SU-DHL-6 (cell line): ENCODE data around the gene PTPRS.

ENCODE experiments used
- H2AFZ ChIP-seq: fragments of 200-600 bp; sonication (generic); 2 replicates; pipeline ENCODE4 v1.6.1; 2014; ENCODE audit warnings: low read depth, mild to moderate bottlenecking, moderate library complexity, mixed read lengths, antibody characterized with exemption, low read length; ENCODE audit not compliant: severe bottlenecking
- H3F3A ChIP-seq: fragments of 200-600 bp; shearing (Covaris generic); 2 replicates; pipeline ENCODE4 v1.6.0; 2016; ENCODE audit warnings: antibody characterized with exemption, mild to moderate bottlenecking; ENCODE audit not compliant: insufficient read depth
- H3K27ac ChIP-seq: fragments of 200-600 bp; sonication (generic); 2 replicates; pipeline ENCODE4 v1.5.1; 2016; ENCODE audit warnings: low read depth, mild to moderate bottlenecking, low read length, moderate library complexity, mixed read lengths
- H3K27me3 ChIP-seq: fragments of 200-600 bp; sonication (generic), shearing (Covaris generic); 2 replicates; pipeline ENCODE4 v1.6.0; 2014; ENCODE audit warnings: mild to moderate bottlenecking, low read length
- H3K36me3 ChIP-seq: fragments of 200-600 bp; sonication (generic); 2 replicates; pipeline ENCODE4 v1.6.1; 2014; ENCODE audit warnings: mild to moderate bottlenecking, low read length, mixed read lengths
- H3K4me2 ChIP-seq: fragments of 300-600, 200-600 bp; shearing (Covaris generic), sonication (generic); 2 replicates; pipeline ENCODE4 v1.6.0; 2014; ENCODE audit warnings: low read length, low read depth, mild to moderate bottlenecking; ENCODE audit not compliant: poor library complexity, severe bottlenecking
- H3K4me3 ChIP-seq: fragments of 200-600 bp; sonication (generic); 2 replicates; pipeline ENCODE4 v1.5.1; 2014; ENCODE audit warnings: antibody characterized with exemption, low read length, mild to moderate bottlenecking, mixed read lengths; ENCODE audit not compliant: insufficient read depth, poor library complexity, severe bottlenecking
- H3K79me2 ChIP-seq: fragments of 200-600 bp; sonication (generic); 2 replicates; pipeline ENCODE4 v1.6.1; 2014; ENCODE audit warnings: mild to moderate bottlenecking, low read length, moderate library complexity; ENCODE audit not compliant: insufficient read depth
- H3K9ac ChIP-seq: fragments of 200-600 bp; sonication (generic); 2 replicates; pipeline ENCODE4 v1.7.0; 2014; ENCODE audit warnings: mild to moderate bottlenecking, low read length
- H3K9me2 ChIP-seq: fragments of 200-600 bp; sonication (generic); replicated peaks from 2 replicates; pipeline ENCODE4 v1.6.1; 2014; ENCODE audit warnings: low read length; ENCODE audit not compliant: insufficient read depth
- H3K9me3 ChIP-seq: fragments of 200-600 bp; sonication (generic); 2 replicates; pipeline ENCODE4 v1.6.1; 2014; ENCODE audit warnings: low read length, mixed read lengths; ENCODE audit not compliant: insufficient read depth
- H4K20me1 ChIP-seq: fragments of 200-600 bp; sonication (generic); 2 replicates; pipeline ENCODE4 v1.6.1; 2014; ENCODE audit warnings: low read depth, mild to moderate bottlenecking, antibody characterized with exemption, low read length, moderate library complexity, mixed read lengths
- EZH2phosphoT487 ChIP-seq: fragments of 200-600 bp; sonication (generic), shearing (Covaris generic); conservative IDR thresholded peaks from 2 replicates; pipeline ENCODE4 v1.6.1; 2018; ENCODE audit warnings: mild to moderate bottlenecking, antibody characterized with exemption, low read length, moderate library complexity, mixed read lengths
- TF ChIP-seq, protein P1 (sequence below): fragments of 200-600 bp; sonication (generic); IDR thresholded peaks from one replicate; pipeline ENCODE4 v1.5.1; 2017; ENCODE audit warnings: antibody characterized with exemption, mild to moderate bottlenecking, low read length, moderate library complexity; ENCODE audit not compliant: insufficient read depth, poor library complexity, severe bottlenecking

PTPRS gene

DNA sequence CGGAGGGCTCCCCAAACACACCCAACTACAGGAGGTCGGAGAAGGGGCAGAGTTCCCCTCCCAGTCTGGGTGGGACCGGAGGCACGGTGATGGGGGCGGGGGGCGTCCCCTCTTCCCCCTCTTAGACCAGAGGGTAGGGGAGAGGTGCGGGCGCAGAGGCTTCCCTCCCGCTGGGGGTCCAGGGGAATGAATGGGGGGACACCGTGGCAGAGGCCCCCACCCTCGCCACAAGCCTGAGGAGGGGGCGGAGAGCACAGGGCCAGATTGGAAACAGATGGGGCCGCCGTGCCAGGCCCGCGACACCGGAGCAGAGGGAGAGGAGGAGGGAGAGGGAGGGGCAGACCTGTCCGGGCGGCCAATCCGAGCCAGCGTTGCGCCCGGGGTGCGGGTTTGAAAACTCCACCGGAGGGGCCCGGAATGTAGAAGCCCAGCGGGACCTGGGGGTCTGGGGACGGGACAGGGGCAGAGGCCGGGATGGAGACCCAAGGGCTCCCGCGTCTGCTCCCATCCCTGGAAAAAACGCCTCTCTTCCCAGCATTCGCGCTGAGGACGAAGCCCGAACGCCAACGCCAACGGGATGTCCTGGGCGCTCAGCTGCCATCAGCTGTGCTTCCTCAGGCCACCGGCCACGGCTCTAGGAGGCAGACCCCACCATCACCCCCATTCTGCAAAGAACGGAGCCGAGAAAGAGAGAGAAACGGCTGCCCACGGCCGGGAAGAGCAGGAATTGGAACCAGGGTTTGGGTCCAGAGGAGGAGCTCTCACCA is 46.8 kb downstream of the PTPRS start:
- Histone ChIP-seq H3K4me3 (no peak overlapping the region), H3K9ac (no peak overlapping the region), H3K9me3 (no peaks in the 10 kb centered on the region), H3K9me2 (no peaks in the 10 kb centered on the region), H3K36me3 (no peaks in the 10 kb centered on the region), H3K4me2 (no peak overlapping the region), H3K27ac (no peak overlapping the region), H3K79me2 (no peaks in the 10 kb centered on the region), H3F3A (no peaks in the 10 kb centered on the region), H4K20me1 (no peaks in the 10 kb centered on the region), H3K27me3 (no peaks in the 10 kb centered on the region), H2AFZ (no peak overlapping the region)
- TF ChIP-seq EZH2phosphoT487: no peak
- TF ChIP-seq, protein P1, sequence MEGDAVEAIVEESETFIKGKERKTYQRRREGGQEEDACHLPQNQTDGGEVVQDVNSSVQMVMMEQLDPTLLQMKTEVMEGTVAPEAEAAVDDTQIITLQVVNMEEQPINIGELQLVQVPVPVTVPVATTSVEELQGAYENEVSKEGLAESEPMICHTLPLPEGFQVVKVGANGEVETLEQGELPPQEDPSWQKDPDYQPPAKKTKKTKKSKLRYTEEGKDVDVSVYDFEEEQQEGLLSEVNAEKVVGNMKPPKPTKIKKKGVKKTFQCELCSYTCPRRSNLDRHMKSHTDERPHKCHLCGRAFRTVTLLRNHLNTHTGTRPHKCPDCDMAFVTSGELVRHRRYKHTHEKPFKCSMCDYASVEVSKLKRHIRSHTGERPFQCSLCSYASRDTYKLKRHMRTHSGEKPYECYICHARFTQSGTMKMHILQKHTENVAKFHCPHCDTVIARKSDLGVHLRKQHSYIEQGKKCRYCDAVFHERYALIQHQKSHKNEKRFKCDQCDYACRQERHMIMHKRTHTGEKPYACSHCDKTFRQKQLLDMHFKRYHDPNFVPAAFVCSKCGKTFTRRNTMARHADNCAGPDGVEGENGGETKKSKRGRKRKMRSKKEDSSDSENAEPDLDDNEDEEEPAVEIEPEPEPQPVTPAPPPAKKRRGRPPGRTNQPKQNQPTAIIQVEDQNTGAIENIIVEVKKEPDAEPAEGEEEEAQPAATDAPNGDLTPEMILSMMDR: no peak

- H3F3A ChIP-seq: no peaks in the 10 kb centered on the region
- H3K79me2 ChIP-seq: no peaks in the 10 kb centered on the region
- H3K9me2 ChIP-seq: no peaks in the 10 kb centered on the region
- no peak overlapping the region for H2AFZ ChIP-seq
- H3K27ac ChIP-seq: no peak overlapping the region
- no peaks in the 10 kb centered on the region for H3K27me3 ChIP-seq
- no peak overlapping the region for H3K9ac ChIP-seq
- H3K4me2 ChIP-seq: no peak overlapping the region
- TF ChIP-seq EZH2phosphoT487: no peak
- TF ChIP-seq, protein P1: no peak
- no peaks in the 10 kb centered on the region for H3K36me3 ChIP-seq
- no peaks in the 10 kb centered on the region for H3K9me3 ChIP-seq
- H3K4me3 ChIP-seq: no peak overlapping the region
- no peaks in the 10 kb centered on the region for H4K20me1 ChIP-seq
Measured at GRCh38 chr19:5292822-5293611, 47.6 kb downstream of the PTPRS start.

GRCh38 chr19:5292453-5292821 is 48.2 kb downstream of the PTPRS start:
- no peak overlapping the region for H3K27ac ChIP-seq
- H3K4me3 ChIP-seq: no peak overlapping the region

More at GRCh38 chr19:5292453-5292821, 48.2 kb downstream of the PTPRS start:
- H3K4me2 ChIP-seq: no peak overlapping the region
- H3K9me3 ChIP-seq: no peaks in the 10 kb centered on the region
- H3K9me2 ChIP-seq: no peaks in the 10 kb centered on the region
- no peaks in the 10 kb centered on the region for H3F3A ChIP-seq
- no peak overlapping the region for H3K9ac ChIP-seq
- no peaks in the 10 kb centered on the region for H3K36me3 ChIP-seq
- no peak overlapping the region for H2AFZ ChIP-seq
- TF ChIP-seq EZH2phosphoT487: no peak
- no peaks in the 10 kb centered on the region for H4K20me1 ChIP-seq
- H3K27me3 ChIP-seq: no peaks in the 10 kb centered on the region
- no peaks in the 10 kb centered on the region for H3K79me2 ChIP-seq
